Coronary artery (tissue), 2 donors: ENCODE results near the gene LYSET.

ENCODE experiments used
- DNase-seq: peaks from one replicate; pipeline ENCODE4 v3.0.0-alpha.2; 2017; ENCODE audit warnings: low spot score
- H3K27ac ChIP-seq, 2 donors: fragments of 200-600 bp; sonication (generic); one replicate each; pipeline ENCODE4 v1.5.1; 2016 to 2019
- H3K4me3 ChIP-seq: fragments of 200-600 bp; sonication (generic); 2 replicates; pipeline ENCODE4 v1.5.1; 2016; ENCODE audit warnings: mild to moderate bottlenecking, moderate library complexity
- CTCF ChIP-seq: fragments of 200-600 bp; sonication (generic); IDR thresholded peaks from one replicate; pipeline ENCODE4 v1.5.1; 2019; ENCODE audit warnings: antibody characterized with exemption

Gene LYSET

GRCh38 chr14:93200553-93200952, 15.4 kb downstream of the LYSET start:
- Histone ChIP-seq H3K4me3 (no peak overlapping the region), H3K27ac (no peak overlapping the region)
- DNase-seq, result no peak
- TF ChIP-seq CTCF, result no peak

- no peak for DNase-seq
- Histone ChIP-seq H3K27ac (no peak overlapping the region), H3K4me3 (no peak overlapping the region)
- no peak for TF ChIP-seq CTCF
Observed at GRCh38 chr14:93201155-93201704, 16.1 kb downstream of the LYSET start.

GRCh38 chr14:93206793-93207467, 21.8 kb downstream of the LYSET start, which contains the start of the genes GON7 and UBR7:
Gene GON7, minus strand, starts transcription at chr14:93207065. Its CDS starts 28 bp downstream, at chr14:93207037.
Gene UBR7, plus strand, starts transcription at chr14:93207256. Its CDS starts 36 bp downstream, at chr14:93207292.
- no peak for TF ChIP-seq CTCF
- Histone ChIP-seq H3K27ac (peak within 1 kb of the TSS; percentile 68 to 92), H3K4me3 (peak within 1 kb of the TSS; percentile 99)
- DNase-seq, result peak; percentile 97

- no peak for DNase-seq
- no peak for TF ChIP-seq CTCF
- Histone ChIP-seq H3K27ac (peak overlapping the region; percentile 68 to 92), H3K4me3 (peak overlapping the region; percentile 99)
Observed at GRCh38 chr14:93207468-93208308, 22.6 kb downstream of the LYSET start.

- TF ChIP-seq CTCF, result no peak
Observed at GRCh38 chr14:93212432-93212831, 27.3 kb downstream of the LYSET start.

GRCh38 chr14:93214598-93214997, 29.5 kb downstream of the LYSET start:
- no peak for TF ChIP-seq CTCF
- no peak overlapping the region for H3K27ac ChIP-seq
- no peak overlapping the region for H3K4me3 ChIP-seq
- DNase-seq, result no peak

More at GRCh38 chr14:93212432-93212831, 27.3 kb downstream of the LYSET start:
- no peak overlapping the region for H3K27ac ChIP-seq
- DNase-seq, result no peak
- no peak overlapping the region for H3K4me3 ChIP-seq
